MM.1S (cell line): Measurements from ENCODE around the gene KRT79.

Experiments
- EZH2 ChIP-seq: fragments of 300-600 bp; sonication (generic); optimal IDR thresholded peaks from 2 replicates; pipeline ENCODE3; 2017; ENCODE audit warnings: low read depth, mild to moderate bottlenecking, antibody characterized with exemption, low read length, mixed read lengths
- TF ChIP-seq, protein P1 (sequence below): fragments of 300-600 bp; sonication (generic); IDR thresholded peaks from 2 replicates; pipeline ENCODE4 v1.5.1; 2016; ENCODE audit warnings: antibody characterized with exemption, low read length, mixed read lengths

DNA sequence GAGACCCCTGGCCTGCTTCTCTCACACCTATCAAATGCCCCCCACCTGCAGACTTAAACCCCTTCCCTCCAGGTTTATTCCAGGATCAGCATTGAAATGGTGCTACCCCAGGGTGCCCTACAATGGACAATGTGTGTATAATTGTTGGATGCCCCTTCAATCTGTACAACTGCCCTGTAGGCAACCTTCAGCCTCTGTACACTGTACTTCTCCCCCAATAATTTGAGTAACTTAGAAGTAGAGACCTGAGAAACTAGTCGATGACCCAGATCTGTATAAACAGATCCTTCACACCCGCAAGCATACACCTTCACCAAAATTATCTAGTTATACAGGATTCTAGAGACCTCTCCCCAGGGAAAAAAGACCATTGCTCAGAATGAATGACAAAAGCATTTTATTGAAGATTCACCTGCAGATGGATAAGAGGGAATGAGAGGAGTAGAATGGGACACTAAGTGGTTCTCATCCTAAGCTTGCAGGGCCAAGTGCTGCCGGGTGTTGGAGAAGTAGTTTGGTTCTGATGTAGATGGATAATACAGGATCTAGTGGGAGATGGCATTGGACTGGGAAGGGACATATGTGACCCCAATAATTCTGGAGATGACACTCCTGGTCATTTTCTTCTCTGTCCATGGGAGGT lies 27.8 kb downstream of the KRT79 start:
- TF ChIP-seq, protein P1, sequence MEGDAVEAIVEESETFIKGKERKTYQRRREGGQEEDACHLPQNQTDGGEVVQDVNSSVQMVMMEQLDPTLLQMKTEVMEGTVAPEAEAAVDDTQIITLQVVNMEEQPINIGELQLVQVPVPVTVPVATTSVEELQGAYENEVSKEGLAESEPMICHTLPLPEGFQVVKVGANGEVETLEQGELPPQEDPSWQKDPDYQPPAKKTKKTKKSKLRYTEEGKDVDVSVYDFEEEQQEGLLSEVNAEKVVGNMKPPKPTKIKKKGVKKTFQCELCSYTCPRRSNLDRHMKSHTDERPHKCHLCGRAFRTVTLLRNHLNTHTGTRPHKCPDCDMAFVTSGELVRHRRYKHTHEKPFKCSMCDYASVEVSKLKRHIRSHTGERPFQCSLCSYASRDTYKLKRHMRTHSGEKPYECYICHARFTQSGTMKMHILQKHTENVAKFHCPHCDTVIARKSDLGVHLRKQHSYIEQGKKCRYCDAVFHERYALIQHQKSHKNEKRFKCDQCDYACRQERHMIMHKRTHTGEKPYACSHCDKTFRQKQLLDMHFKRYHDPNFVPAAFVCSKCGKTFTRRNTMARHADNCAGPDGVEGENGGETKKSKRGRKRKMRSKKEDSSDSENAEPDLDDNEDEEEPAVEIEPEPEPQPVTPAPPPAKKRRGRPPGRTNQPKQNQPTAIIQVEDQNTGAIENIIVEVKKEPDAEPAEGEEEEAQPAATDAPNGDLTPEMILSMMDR = no peak
- TF ChIP-seq EZH2 = no peak
